A673 (cell line): ENCODE data around the gene ATP6V0C. TPM values are rescaled to one million over a fixed set of nuclear protein-coding genes. Genes with fewer than 3 reads are reported as not detected.
"Not testable (repeated sequence)": the region's sequence is repeated elsewhere in the genome, so short reads cannot be mapped to it uniquely, and the experiment has no call there.

ENCODE experiments used
- BruUV-seq: library from RNA; stranded (reverse); fragments of 400-500 nt; replicated peaks from 2 replicates; lab custom pipeline; 2021; lab: Mats Ljungman, UMichigan
- CTCF ChIA-PET: fragments of 300-600 bp; sonication (Branson Sonifier 250); formaldehyde crosslinking; loops from one replicate; lab custom pipeline; 2022; ENCODE audit warnings: antibody characterized with exemption; lab: Charles Lee
- POLR2A ChIA-PET: fragments of 300-600 bp; sonication (Branson Sonifier 250); formaldehyde crosslinking; loops from one replicate; lab custom pipeline; 2022; ENCODE audit warnings: antibody characterized with exemption; ENCODE audit not compliant: low non-redundant PET; lab: Charles Lee
- DNase-seq: peaks from one replicate; pipeline ENCODE4 v3.0.0-alpha.2; 2015; ENCODE audit warnings: low spot score
- H3K27ac ChIP-seq: fragments of 200-600 bp; sonication (generic); 2 replicates; pipeline ENCODE4 v1.5.1; 2016; ENCODE audit warnings: mixed run types, low read depth, mild to moderate bottlenecking, mixed read lengths, antibody characterized with exemption, low read length; ENCODE audit not compliant: poor library complexity, severe bottlenecking
- H3K27me3 ChIP-seq: fragments of 200-600 bp; sonication (generic); replicated peaks from 2 replicates; pipeline ENCODE4 v1.6.1; 2017; ENCODE audit warnings: mixed run types, low read depth, mild to moderate bottlenecking, mixed read lengths, antibody characterized with exemption, low read length; ENCODE audit not compliant: insufficient read depth, poor library complexity
- H3K36me3 ChIP-seq: fragments of 200-600 bp; sonication (generic); 2 replicates; pipeline ENCODE4 v1.6.1; 2016; ENCODE audit warnings: mixed run types, mild to moderate bottlenecking, mixed read lengths, antibody characterized with exemption, low read length; ENCODE audit not compliant: insufficient read depth, poor library complexity, severe bottlenecking
- H3K4me1 ChIP-seq: fragments of 200-600 bp; sonication (generic); 2 replicates; pipeline ENCODE4 v1.6.1; 2017; ENCODE audit warnings: mixed run types, mild to moderate bottlenecking, mixed read lengths, antibody characterized with exemption, low read length; ENCODE audit not compliant: insufficient read depth, poor library complexity, severe bottlenecking
- H3K4me3 ChIP-seq: fragments of 200-600 bp; sonication (generic); 2 replicates; pipeline ENCODE4 v1.5.1; 2016; ENCODE audit warnings: low read depth, mixed run types, mild to moderate bottlenecking, mixed read lengths, low read length; ENCODE audit not compliant: poor library complexity, severe bottlenecking
- H3K9me3 ChIP-seq: fragments of 200-600 bp; sonication (generic); 2 replicates; pipeline ENCODE4 v1.6.1; 2016; ENCODE audit warnings: mixed run types, low read depth, mild to moderate bottlenecking, mixed read lengths, antibody characterized with exemption, low read length; ENCODE audit not compliant: poor library complexity, severe bottlenecking
- EZH2 ChIP-seq: fragments of 200-600 bp; sonication (generic); IDR thresholded peaks from 2 replicates; pipeline ENCODE4 v1.6.1; 2017; ENCODE audit warnings: borderline replicate concordance, low read depth, mild to moderate bottlenecking, mixed read lengths, antibody characterized with exemption, low read length; ENCODE audit not compliant: poor library complexity, severe bottlenecking
- intact Hi-C: fragments of 100-400 bp; cut with micrococcal nuclease; formaldehyde crosslinking; loops from one replicate; pipeline ENCODE4 v1.10.0; 2022; ENCODE audit not compliant: unreplicated experiment
- total RNA-seq: library from RNA; stranded (reverse); gene quantifications from 2 replicates; pipeline ENCODE4 v1.2.3, GENCODE V29; 2021
- TF ChIP-seq, protein P1 (sequence below): fragments of 300-800, 200-600 bp; sonication (generic); conservative IDR thresholded peaks from 2 replicates; pipeline ENCODE4 v1.5.1; 2017; ENCODE audit warnings: low read depth, mild to moderate bottlenecking, antibody characterized with exemption, low read length, moderate library complexity, mixed read lengths

The ATP6V0C gene
- total RNA-seq, 1 experiment from 2014 or later, result 252 TPM

DNA sequence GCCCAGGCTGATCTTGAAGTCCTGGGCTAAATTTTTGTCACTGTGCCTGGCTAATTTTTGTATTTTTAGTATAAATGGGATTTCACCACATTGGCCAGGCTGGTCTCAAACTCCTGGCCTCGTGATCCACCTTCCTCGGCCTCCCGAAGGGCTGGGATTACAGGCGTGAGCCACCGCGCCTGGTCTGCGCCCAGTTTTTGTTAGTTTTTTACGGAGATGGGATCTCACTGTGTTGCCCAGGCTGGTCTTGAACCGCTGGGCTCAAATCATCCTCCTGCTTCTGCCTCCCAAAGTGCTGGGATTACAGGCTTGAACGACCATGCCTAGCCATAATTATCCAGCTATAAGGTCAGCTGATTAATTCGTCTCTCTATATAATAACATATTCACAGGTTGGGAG lies 20.2 kb downstream of the ATP6V0C start:
- no peak overlapping the region for H3K4me3 ChIP-seq
- ChIA-PET CTCF (no interaction called here), POLR2A (no interaction called here)
- H3K4me1 ChIP-seq, result peaks cover 5% of the 10 kb centered on the region
- H3K27me3 ChIP-seq, result no peaks in the 10 kb centered on the region
- DNase-seq, result no peak
- H3K36me3 ChIP-seq, result no peaks in the 10 kb centered on the region
- no peak for TF ChIP-seq EZH2
- TF ChIP-seq, protein P1, sequence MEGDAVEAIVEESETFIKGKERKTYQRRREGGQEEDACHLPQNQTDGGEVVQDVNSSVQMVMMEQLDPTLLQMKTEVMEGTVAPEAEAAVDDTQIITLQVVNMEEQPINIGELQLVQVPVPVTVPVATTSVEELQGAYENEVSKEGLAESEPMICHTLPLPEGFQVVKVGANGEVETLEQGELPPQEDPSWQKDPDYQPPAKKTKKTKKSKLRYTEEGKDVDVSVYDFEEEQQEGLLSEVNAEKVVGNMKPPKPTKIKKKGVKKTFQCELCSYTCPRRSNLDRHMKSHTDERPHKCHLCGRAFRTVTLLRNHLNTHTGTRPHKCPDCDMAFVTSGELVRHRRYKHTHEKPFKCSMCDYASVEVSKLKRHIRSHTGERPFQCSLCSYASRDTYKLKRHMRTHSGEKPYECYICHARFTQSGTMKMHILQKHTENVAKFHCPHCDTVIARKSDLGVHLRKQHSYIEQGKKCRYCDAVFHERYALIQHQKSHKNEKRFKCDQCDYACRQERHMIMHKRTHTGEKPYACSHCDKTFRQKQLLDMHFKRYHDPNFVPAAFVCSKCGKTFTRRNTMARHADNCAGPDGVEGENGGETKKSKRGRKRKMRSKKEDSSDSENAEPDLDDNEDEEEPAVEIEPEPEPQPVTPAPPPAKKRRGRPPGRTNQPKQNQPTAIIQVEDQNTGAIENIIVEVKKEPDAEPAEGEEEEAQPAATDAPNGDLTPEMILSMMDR, result no peak
- intact Hi-C loops, result no loop called here
- no peak overlapping the region for H3K27ac ChIP-seq
- no TSS peak for BruUV-seq
- H3K9me3 ChIP-seq, result no peaks in the 10 kb centered on the region

DNA sequence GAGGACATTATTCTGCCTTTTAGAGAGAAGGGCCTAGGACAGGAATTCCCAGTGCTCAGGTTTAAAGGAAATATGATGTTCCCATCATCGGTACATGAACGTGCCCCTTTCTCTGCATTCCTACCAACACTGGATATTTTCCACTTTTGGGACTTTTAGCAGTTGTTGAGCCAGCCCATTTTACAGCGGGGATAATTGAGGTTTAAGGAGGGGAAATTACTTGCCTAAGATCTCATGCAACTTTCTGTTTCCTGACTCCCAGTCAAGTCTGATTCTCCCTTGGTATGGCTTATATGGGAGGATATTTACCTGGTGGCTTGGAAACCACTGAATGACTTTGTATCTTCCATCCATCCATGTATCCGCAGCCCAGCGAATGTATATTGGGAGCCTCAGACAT lies 20.6 kb downstream of the ATP6V0C start:
- intact Hi-C loops, result not testable (repeated sequence)

GRCh38 chr16:2535625-2536013 lies 21.9 kb downstream of the ATP6V0C start:
- Histone ChIP-seq H3K4me1 (peaks cover 9% of the 10 kb centered on the region), H3K27ac (no peak overlapping the region), H3K27me3 (no peaks in the 10 kb centered on the region), H3K4me3 (no peak overlapping the region), H3K36me3 (no peaks in the 10 kb centered on the region), H3K9me3 (no peaks in the 10 kb centered on the region)
- CTCF ChIA-PET, result no interaction called here
- no peak for DNase-seq
- intact Hi-C loops, result no loop called here
- TF ChIP-seq EZH2, result no peak
- TF ChIP-seq, protein P1, result no peak
- POLR2A ChIA-PET, result no interaction called here
- BruUV-seq, result no TSS peak

More for the DNA sequence above, 20.6 kb downstream of the ATP6V0C start:
- H3K36me3 ChIP-seq, H3K4me1 ChIP-seq, POLR2A ChIA-PET, H3K27ac ChIP-seq, H3K4me3 ChIP-seq, H3K27me3 ChIP-seq, H3K9me3 ChIP-seq, CTCF ChIA-PET, DNase-seq, BruUV-seq: not testable (repeated sequence)
